GM19372 (cell line): Measurements from ENCODE around the gene PALM3.
A peak's percentile ranks its signal among the peaks of the same experiment; 100 is the strongest.

Source experiments
- ATAC-seq: cut with Tn5 transposase; IDR thresholded peaks from one replicate; pipeline ENCODE4 v1.9.1; 2021; ENCODE audit warnings: mild to moderate bottlenecking, low read depth, moderate library complexity; ENCODE audit not compliant: unreplicated experiment

Gene PALM3

DNA sequence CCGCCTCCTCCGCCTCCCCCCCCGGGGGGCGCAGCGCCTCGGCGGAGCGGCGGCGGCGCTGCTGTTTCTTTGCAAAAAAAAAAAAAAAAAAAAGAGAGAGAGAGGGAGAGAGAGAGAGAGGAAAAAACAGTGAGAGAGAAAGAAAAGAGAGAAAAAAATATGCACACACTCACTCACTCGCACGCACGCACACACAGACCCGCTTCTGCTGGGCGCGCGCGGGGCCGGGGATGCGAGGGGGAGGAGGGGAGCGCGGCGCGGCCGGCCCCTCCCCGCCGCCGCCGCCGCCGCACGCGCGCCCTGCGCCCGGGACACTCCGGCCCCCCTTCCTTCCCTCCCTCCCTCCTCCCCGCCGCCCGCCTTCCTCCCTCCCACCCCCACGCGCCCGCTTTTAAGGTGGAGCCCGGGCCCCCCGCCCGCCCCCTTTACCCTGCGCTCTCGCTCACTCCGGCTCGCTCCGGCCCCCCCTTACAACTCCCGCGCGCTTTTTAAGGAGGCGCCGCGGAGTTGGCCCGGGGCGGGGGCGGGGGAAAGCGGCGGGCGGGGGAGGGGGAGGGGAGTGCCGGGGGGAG, 28.7 kb upstream of the PALM3 start, which contains the start of gene SAMD1:
TSS of gene SAMD1 (minus strand) at position 243 of the 572 bp plus-strand sequence.
- ATAC-seq: peak; percentile 45

DNA sequence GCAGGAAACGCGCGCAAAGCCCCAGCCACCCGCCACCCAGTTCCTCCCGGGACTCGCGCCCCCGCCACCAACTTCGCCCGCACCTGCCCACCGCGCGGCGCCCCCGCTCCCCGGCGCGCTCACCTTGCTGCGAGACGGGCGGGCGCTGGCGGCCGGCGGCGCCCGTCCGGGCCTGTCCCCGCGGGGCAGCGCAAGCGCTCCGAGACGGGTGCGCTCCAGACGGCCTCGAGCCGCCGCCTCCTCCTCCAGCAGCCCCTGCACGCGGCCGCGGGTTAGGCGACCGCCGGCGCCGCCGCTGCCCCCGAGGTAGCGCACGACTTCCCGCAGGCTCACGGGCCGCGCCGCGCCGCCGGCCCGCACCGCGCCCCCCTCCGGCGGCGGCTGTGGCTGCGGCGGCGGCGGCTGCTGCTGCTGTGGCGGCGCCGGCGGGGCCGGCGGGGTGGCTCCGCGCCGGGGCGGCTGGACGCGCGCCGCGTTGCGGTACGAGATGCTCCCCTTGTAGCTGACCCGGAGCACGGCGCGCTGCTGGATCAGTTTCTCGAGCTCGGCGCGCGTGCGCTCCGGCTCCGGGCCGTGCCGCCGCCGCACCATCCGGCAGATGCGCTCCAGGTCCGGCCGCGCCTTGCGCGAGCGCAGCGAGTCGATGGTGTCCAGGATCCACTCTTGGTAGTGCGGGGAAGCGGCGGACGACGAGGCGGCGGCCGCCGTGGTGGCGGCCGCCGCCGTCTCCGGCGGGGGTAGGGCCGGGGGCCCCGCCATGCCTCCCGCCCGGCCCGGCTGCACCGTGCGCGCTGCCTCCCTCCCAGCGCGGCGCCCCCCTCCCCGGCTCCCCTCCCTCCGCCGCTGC, 28.0 kb upstream of the PALM3 start:
- ATAC-seq: peak; percentile 26

DNA sequence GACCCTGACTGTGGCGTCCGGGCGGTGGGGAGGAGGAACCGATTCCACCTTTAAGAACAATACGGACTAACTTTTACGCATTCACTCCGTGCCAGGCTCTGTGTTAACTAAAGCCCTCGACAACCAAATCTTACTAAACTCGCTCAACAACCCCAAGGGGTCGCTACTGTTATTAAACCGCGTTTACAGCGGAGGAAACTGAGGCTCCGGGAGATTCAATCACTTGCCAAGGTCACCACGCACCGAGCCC, 27.5 kb upstream of the PALM3 start:
- no peak for ATAC-seq

DNA sequence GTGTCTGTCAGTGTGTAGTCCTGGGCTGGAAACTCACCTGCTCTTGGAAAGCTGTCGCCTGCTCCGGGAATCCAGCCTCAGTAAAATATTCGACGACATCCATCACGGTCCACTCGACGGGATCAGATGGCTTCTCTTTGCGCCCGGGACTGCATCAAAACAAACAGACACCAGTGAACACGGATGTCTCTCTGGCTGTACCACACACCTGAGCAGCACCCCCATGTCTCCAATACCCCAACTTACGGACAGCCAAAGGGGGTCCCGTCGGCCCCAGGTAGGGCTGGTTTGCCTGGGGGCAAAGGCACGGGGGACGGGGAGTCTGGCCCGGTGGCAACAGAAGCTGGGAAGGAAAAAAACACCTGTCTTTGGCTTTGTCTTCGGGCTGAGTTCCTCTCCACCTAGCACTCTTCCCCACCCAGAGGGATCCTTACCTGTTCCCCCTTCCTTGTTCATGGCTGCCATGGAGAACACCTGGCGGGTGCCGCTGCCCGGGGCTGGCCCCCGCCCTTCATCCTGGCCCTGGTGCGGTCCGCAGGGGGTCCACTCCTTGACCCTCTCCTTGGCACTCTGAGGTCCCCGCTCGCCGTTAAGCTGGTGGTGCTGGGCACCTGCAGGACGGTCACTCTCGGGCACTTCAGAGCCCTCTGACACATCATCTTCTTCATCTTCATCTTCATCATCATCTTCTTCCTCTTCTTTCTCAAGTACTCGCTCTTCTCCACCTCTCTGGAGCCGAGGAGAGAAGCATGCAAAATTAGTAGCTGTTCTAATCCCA, 26.9 kb upstream of the PALM3 start:
- ATAC-seq: no peak

DNA sequence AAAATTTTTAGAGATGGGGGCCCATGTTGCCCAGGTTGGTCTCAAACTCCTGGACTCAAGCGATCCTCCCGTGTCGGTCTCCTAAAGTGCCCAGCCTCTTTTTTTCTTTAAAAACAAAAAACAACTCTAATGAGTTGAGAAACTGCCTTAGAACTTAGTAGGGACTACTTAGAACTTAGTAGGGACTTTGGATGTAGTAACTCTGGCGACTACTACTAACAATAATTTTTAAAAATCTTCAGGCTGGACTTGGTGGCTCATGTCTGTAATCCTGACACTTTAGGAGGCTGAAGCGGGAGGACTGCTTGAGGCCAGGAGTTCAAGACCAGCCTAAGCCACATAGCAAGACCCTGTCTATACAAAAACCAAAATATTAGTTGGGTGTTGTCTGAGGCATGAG, 24.2 kb upstream of the PALM3 start:
- no peak for ATAC-seq

DNA sequence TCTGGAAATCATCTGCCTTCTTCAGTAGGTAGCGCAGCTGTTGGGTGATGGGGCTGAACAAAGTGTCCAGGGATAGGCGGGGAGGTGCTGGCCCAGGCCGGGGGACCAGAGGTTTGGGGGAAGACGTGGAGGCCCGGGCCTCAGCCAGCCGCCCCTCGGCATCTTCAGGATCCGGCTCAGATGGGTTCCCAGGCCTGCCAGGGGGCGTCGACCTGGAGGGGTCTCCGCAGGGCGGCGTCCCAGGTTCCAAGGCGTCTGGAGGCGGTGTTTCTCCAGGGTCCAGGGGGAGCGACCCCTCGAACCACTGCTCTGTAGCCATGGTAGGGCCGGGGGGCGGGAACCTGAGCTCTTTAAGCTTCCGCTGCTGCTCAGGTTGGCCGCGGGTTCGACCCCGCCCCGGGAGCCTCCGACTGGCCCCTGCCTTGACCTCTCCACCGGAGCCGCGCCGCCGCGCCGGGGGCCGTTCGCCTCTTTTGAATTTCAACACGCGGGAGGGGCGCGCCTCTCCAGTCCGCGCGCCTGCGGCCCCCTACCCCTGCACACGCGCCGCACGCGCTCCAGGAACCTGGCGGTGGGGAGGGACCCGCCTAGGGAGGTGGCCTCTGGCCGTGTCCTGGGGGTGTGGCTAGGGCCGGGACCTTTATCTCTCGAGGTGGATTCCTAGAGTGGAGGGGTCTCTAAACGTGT, 23.6 kb upstream of the PALM3 start, which contains the start of gene C19orf67:
TSS of gene C19orf67 (minus strand) at position 475 of the 687 bp plus-strand sequence. CDS start at position 319, 156 bp downstream.
- ATAC-seq: no peak

DNA sequence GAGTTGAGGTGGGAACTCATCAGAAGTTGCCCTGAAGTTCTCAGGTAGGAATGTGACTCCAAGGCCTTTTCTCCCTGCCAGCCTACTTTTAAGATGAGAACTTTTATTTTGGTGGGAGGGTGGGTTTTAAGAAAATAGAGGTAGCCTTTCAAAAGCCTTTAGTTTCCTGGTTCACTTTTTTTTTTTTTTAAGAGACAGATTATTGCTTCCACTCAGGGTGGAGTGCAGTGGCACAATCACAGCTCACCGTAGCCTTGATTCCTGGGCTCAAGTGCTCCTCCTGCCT, 20.7 kb upstream of the PALM3 start:
- ATAC-seq: no peak

DNA sequence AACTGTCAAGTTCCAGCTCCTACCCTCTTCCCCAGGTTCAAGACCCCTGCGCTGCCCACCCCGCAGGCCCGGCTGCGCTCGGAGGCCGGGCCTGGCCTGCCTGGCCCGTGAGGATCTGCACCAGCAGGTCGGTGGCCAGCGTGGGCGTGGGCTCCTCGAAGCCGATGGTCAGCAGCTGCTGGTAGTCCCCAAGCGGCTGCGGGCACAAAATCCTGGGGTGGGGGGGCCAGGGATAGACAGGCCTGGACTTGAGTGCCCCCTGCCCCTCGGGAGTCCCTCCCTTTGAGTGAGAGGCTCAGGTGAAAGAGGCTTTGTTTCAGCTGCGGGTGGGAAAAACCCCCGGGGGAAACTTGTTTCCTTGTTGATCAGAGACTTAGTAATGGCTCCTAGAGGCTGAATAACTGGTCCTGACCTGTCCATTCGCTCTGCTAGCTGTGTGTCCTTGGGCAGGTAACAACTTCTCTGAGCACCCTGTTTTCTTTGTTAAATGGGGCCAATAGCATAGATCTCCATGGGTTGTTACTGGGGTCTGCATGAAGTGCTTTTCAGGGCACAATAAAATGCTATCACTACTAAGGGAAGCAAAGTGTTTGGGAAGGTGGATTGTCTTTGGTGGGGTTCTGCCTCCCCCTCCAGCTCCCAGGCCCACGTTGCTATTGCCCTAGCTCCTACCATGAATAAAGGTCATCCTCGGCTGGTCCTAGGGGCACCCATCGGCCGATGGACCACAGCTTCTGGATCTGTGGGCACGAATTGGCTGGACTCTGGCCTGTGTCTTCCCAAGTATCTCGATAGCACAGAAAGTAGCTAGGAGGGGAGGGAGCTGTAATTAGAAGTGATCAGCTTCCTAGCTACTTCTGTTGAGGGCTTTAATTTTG, 20.2 kb upstream of the PALM3 start:
- no peak for ATAC-seq

DNA sequence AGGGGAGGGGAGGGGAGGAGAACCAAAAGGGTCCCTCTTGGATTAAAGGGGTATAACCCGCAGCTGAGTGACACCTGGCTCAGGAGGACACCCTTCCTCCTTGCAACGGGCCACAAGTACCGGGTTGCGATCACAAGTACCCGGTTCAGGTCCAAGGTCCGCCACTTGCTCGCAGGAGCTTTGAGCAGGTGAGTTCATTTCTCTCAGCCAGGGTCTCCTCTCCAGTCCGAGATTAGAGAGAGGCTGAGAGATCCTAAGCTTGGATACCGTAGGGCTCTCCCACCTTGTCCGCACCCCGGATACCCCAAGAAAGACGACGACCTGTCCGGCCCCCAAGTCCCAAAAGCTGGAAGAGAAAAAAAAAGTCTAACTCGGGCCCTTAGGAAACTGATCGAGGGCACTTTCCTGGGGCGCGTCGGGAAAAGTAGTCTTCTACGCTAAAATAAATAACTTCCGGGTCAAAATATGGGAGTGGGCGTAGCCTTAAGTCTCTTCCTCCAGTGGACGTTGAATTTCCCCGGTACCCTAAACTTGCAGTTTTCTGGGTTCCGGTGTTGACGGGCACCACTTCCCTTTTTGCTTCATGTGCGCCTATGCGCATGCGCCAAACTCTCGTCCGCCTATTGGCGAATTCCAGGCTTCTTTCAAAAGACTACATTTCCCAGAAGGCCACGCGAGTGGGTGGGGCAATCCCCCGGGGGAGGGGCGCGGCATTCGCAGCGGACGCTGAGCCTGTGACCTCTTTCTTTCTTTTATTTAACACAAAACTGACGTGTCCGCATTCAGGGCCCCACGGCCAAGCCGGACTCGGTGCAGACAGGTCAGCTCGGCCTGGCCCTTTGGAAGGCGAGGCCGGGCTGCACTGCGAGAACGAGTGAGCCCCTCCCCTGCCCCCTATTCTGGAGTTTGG, 19.3 kb upstream of the PALM3 start:
- ATAC-seq: peak; percentile 93

DNA sequence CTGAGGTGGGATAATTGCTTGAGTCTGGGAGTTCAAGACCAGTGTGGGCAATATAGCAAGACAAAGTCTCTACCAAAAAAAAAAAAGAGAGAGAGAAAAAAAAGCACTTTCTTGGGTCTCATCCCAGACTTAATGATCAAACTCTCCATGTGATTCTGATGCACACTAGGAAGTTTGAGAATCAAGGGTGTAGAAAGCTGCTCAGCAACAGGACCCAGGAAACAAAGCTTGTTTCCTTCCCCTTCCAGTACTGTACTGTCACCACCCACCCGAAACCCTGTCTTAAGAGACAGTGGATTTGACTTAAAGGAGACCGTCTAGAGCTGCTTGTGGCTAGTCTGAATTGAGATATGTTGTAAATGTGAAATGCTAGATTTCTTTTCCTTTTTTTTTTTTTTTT, 16.5 kb upstream of the PALM3 start:
- no peak for ATAC-seq

DNA sequence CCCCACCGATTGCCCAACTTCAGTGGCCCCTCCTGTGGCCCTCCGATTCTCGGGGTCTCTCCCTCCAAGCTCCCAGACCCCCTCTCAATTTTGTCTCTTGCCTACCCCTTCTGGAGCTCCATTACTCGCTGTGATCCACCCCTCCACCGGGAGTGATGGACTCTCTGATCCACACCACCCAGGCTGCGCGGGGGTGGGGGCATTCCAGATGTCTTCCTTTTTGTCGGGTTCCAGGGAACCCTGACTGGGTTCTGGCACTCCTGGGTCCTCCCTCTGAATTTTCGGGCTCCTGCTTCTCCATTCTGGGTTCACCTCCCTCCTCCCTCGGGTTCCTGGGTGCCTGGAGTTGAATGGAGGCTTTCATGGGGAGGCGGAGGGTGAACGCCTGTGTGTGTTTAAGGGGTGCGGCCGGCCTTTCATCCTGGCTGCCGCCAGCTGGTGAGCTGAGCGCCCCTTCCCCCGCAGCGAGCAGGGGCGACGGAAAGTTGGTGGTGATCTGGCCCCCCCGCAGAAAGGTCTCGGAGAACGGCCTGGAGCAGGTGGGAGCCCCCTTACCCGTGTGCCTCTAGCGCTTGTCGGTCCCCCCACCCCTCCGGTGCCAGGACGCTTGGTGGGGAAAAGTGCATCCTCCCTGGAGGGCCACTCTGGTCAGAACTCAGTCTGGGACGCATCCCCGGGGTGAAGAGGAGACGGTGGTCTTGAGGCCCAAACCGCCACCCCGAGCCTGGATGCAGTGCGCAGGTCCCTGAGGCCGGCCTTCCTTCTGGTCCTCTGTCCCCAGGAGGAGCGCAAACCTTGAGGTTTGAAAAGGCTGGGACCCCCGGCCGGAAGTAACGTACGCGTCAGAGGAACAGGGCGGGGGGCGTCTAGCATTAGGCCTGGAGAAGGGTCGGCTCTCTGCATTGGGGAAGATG, 12.3 kb upstream of the PALM3 start:
- ATAC-seq: no peak

DNA sequence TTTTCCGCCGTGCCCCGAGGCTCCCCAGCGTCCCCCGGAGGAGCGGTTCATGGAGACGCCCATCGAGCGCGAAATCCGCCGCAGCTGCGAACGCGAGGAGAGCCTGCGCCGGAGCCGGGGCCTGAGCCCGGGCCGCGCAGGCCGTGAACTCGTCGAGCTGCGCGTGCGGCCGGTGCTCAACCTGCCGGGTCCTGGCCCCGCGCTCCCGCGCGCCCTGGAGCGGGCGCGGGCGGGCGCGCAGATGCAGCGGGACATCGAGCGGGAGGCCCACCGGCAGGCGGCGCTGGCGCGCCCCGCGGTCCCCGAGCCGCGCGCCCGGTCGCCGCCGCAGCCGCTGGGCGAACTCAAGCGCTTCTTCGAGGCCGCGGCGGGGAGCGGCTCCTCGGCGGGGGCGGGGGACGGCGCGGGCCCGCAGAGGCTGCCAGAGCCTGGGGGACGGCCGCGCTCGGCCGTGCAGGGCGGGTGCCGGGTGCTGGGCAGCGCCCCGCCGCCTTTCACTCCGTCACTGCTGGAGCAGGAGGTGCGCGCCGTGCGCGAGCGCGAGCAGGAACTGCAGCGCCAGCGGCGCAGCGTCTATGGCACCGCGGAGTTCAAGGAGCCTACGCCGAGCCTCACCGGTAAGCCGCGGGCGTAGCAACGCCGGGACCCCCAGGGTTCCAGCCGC, 11.5 kb upstream of the PALM3 start:
- peak; percentile 57 for ATAC-seq

DNA sequence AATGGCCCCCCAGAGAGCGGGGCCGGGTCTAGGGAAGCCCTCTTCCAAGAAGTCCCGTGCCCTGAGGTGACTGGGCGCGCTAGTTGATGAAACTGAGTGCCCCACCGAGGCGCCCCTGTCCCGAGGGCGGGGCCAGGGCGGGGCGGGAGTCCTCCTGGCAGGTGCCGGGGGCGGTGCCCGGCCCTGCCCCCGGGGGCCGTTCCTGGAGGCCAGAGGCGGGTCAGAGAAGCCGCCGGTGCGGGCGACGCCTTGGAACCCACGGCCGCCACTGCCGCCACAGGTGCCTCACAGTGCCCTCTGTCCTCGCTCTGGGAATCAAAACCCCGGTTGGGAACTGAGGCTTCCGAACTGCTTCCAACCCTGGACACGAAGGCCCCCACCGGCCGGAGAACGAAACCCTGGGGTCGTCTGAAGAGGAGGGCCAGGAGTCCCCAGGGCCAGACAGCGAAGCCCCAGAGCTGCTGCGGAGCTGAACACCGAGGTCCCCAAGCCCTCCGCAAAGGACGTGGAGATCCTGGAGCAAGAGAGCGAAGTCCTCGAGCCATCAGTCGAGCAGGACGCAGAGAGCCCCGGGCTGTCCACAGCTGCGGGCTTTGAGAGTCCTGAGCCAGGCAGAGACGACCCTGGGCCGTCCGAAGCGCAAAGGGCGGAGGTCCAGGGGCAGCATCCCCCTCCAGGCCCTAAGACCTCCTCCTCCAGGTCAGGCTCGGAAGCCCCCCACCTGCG, 10.8 kb upstream of the PALM3 start, which contains the start of gene MISP3:
TSS of gene MISP3 (plus strand) at position 252 of the 726 bp plus-strand sequence. CDS start 524 bp downstream, outside the sequence.
- no peak for ATAC-seq

DNA sequence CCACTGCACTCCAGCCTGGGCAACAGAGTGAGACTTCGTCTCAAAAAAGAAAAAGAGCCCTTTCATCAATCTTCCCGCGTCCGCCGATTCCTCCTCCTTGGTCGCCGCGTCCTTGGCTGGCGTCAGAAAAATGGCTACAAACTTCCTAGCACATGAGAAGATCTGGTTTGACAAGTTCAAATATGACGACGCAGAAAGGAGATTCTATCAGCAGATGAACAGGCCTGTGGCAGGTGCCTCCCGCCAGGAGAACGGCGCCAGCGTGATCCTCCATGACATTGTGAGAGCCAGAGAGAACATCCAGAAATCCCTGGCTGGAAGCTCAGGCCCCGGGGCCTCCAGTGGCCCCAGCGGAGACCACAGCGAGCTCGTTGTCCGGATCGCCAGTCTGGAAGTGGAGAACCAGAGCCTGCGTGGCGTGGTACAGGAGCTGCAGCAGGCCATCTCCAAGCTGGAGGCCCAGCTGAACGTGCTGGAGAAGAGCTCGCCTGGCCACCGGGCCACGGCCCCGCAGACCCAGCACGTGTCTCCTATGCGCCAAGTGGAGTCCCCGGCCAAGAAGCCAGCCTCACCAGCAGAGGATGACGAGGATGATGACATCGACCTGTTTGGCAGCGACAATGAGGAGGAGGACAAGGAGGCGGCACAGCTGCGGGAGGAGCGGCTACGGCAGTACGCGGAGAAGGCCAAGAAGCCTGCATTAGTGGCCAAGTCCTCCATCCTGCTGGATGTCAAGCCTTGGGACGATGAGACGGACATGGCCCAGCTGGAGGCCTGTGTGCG, 8.6 kb upstream of the PALM3 start:
- ATAC-seq: no peak

DNA sequence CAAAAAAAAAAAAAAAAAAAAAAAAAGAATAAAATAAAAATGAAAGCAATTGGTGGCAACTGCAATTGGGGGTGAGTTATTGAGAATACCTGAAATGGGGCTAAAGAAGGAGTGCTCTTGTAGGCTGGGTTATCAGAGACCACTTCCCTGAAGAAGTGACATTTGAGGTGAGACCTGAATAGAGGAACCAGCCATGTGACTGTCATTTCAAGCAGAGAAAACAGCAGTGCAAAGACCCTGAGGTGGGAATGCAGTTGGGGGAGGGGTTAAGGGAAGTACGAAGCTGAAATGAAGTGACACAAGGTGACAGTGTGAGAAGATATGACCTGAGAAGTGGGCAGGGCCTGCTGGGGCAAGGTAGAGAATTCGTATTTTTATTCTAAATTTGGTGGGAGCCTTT, 4.3 kb upstream of the PALM3 start:
- no peak for ATAC-seq

DNA sequence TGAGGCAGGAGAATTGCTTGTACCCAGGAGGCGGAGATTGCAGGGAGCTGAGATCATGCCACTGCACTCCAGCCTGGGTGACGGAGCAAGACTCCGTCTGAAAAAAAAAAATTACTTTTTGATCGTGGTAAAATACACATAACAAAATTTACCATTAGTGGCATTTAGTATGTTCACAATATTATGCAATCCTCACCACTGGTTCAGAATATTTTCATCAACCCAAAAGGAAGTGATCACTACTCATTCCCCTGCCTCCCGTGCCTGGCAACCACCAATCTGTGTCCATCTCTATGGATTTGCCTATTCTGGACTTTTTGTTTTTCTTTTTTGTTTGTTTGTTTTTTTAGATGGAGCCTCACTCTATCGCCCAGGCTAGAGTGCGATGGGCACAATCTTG, 1.2 kb upstream of the PALM3 start:
- no peak for ATAC-seq
